HG02678 (cell line): ENCODE results near the gene TCL1B.
"Not testable (repeated sequence)": the region's sequence is repeated elsewhere in the genome, so short reads cannot be mapped to it uniquely, and the experiment has no call there.

Source experiments
- ATAC-seq: cut with Tn5 transposase; IDR thresholded peaks from one replicate; pipeline ENCODE4 v1.9.1; 2021; ENCODE audit warnings: mild to moderate bottlenecking, moderate library complexity; ENCODE audit not compliant: unreplicated experiment

The TCL1B gene

GRCh38 chr14:95685978-95686922, at the start of gene TCL1B:
TCL1B (plus strand) TSS chr14:95686426; CDS start chr14:95686468, 42 bp downstream.
- ATAC-seq, result no peak

GRCh38 chr14:95644981-95645380, 41.2 kb upstream of the TCL1B start:
- ATAC-seq, result no peak

GRCh38 chr14:95645389-95645996, 40.7 kb upstream of the TCL1B start:
- ATAC-seq, result no peak

GRCh38 chr14:95647926-95648325, 38.3 kb upstream of the TCL1B start:
- no peak for ATAC-seq

GRCh38 chr14:95649230-95649629, 37.0 kb upstream of the TCL1B start:
- ATAC-seq, result no peak

GRCh38 chr14:95651028-95651427, 35.2 kb upstream of the TCL1B start:
- no peak for ATAC-seq

- no peak for ATAC-seq
Measured at GRCh38 chr14:95651821-95652583, 34.2 kb upstream of the TCL1B start.

- ATAC-seq, result no peak
Measured at GRCh38 chr14:95652690-95653089, 33.5 kb upstream of the TCL1B start.

GRCh38 chr14:95655461-95655860, 30.8 kb upstream of the TCL1B start:
- no peak for ATAC-seq

GRCh38 chr14:95656634-95657033, 29.6 kb upstream of the TCL1B start:
- no peak for ATAC-seq

GRCh38 chr14:95657454-95657853, 28.8 kb upstream of the TCL1B start:
- no peak for ATAC-seq

- ATAC-seq, result no peak
Measured at GRCh38 chr14:95659293-95659989, 26.8 kb upstream of the TCL1B start.

- ATAC-seq, result no peak
Measured at GRCh38 chr14:95659990-95660385, 26.2 kb upstream of the TCL1B start.

GRCh38 chr14:95660651-95661515, 25.3 kb upstream of the TCL1B start:
- ATAC-seq, result no peak

- peak; percentile 33 for ATAC-seq
Measured at GRCh38 chr14:95662376-95663186, 23.6 kb upstream of the TCL1B start.

GRCh38 chr14:95663226-95663797, 22.9 kb upstream of the TCL1B start:
- peak; percentile 28 for ATAC-seq

GRCh38 chr14:95664066-95664465, 22.2 kb upstream of the TCL1B start:
- ATAC-seq, result no peak

GRCh38 chr14:95664546-95664945, 21.7 kb upstream of the TCL1B start:
- peak; percentile 35 for ATAC-seq

- ATAC-seq, result not testable (repeated sequence)
Measured at GRCh38 chr14:95665530-95665929, 20.7 kb upstream of the TCL1B start.
